Endothelial cell of umbilical vein (primary cell): Measurements from ENCODE around the gene FGF5. TPM values are rescaled to one million over a fixed set of nuclear protein-coding genes. Genes with fewer than 3 reads are reported as not detected.
A peak's percentile ranks its signal among the peaks of the same experiment; 100 is the strongest.

ENCODE experiments used
- BruUV-seq: library from RNA; stranded (reverse); fragments of 400-500 nt; replicated peaks from 2 replicates; lab custom pipeline; 2021; lab: Mats Ljungman, UMichigan
- CTCF ChIA-PET: fragments of 300-600, 350-600 bp; sonication (Branson Sonifier 250); formaldehyde crosslinking; loops from one replicate; lab custom pipeline; 2021; ENCODE audit warnings: antibody characterized with exemption, inconsistent platforms; lab: Charles Lee
- POLR2A ChIA-PET: fragments of 300-600, 350-600 bp; sonication (Branson Sonifier 250); formaldehyde crosslinking; loops from one replicate; lab custom pipeline; 2021; ENCODE audit warnings: antibody characterized with exemption, inconsistent platforms; lab: Charles Lee
- DNase-seq: peaks from one replicate; pipeline ENCODE4 v3.0.0-alpha.2; 2011; ENCODE audit warnings: low read depth, low spot score
- FAIRE-seq: peaks from 2 replicates; lab custom pipeline; 2011; peaks lifted over from hg19 to GRCh38; lab: Jason Lieb, UNC
- H2AFZ ChIP-seq: 2 replicates; pipeline ENCODE4 v1.6.0; 2012; ENCODE audit warnings: low read depth, low read length, control low read depth, inconsistent platforms
- H3K27ac ChIP-seq: 2 replicates; pipeline ENCODE4 v1.5.1; 2011; ENCODE audit warnings: low read depth, mild to moderate bottlenecking, control low read depth, low read length, moderate library complexity; ENCODE audit not compliant: insufficient read depth
- H3K27me3 ChIP-seq, 2 experiments: 2 replicates each; pipeline versions ENCODE4 v1.6.0 to v1.6.1; 2011; ENCODE audit warnings: low read length in 2 of 2, mixed read lengths in 1 of 2; ENCODE audit not compliant: control insufficient read depth in 2 of 2, insufficient read depth in 2 of 2
- H3K36me3 ChIP-seq, 2 experiments: 2 replicates in 1 of 2; 3 replicates in 1 of 2; pipeline ENCODE4 v1.5.1; 2011; ENCODE audit warnings: low read length in 2 of 2, mild to moderate bottlenecking in 1 of 2, moderate library complexity in 1 of 2; ENCODE audit not compliant: control insufficient read depth in 2 of 2, insufficient read depth in 2 of 2; ENCODE audit errors: extremely low read depth in 1 of 2
- H3K4me1 ChIP-seq: 3 replicates; pipeline ENCODE4 v1.5.1; 2011; ENCODE audit warnings: mild to moderate bottlenecking, low read length; ENCODE audit not compliant: control insufficient read depth, insufficient read depth; ENCODE audit errors: extremely low read depth
- H3K4me2 ChIP-seq: 2 replicates; pipeline ENCODE4 v1.6.1; 2011; ENCODE audit warnings: low read length, control low read depth, mixed read lengths; ENCODE audit not compliant: insufficient read depth
- H3K4me3 ChIP-seq, 3 experiments: fragments of 200-600 bp in 1 of 3; sonication (generic), shearing (Covaris generic) in 1 of 3; replicated peaks in 1 of 3; 2 replicates each; pipeline ENCODE4 v1.5.1; 2011 to 2016; ENCODE audit warnings: control low read depth in 3 of 3, low read length in 3 of 3, mild to moderate bottlenecking in 2 of 3, inconsistent platforms in 1 of 3, low read depth in 1 of 3, moderate library complexity in 1 of 3; ENCODE audit not compliant: insufficient read depth in 1 of 3
- H3K79me2 ChIP-seq: 2 replicates; pipeline ENCODE4 v1.6.0; 2012; ENCODE audit warnings: low read length, inconsistent platforms; ENCODE audit not compliant: control insufficient read depth, insufficient read depth
- H3K9ac ChIP-seq: replicated peaks from 2 replicates; pipeline ENCODE3; 2011; ENCODE audit warnings: low read length, control low read depth; ENCODE audit not compliant: insufficient read depth; ENCODE audit errors: extremely low read depth
- H3K9me1 ChIP-seq: replicated peaks from 3 replicates; pipeline ENCODE4 v1.6.0; 2011; ENCODE audit warnings: mild to moderate bottlenecking, low read length; ENCODE audit not compliant: control insufficient read depth, insufficient read depth; ENCODE audit errors: extremely low read depth
- H3K9me3 ChIP-seq: replicated peaks from 2 replicates; pipeline ENCODE4 v1.5.1; 2012; ENCODE audit warnings: low read length, inconsistent platforms; ENCODE audit not compliant: control insufficient read depth, insufficient read depth
- H4K20me1 ChIP-seq: replicated peaks from 2 replicates; pipeline ENCODE3; 2011; ENCODE audit warnings: mild to moderate bottlenecking, low read length; ENCODE audit not compliant: control insufficient read depth, insufficient read depth; ENCODE audit errors: extremely low read depth
- EZH2 ChIP-seq: IDR thresholded peaks from 2 replicates; pipeline ENCODE4 v1.6.1; 2012; ENCODE audit warnings: borderline replicate concordance, low read depth, mild to moderate bottlenecking, moderate library complexity, low read length, inconsistent platforms; ENCODE audit not compliant: severe bottlenecking
- FOS ChIP-seq: IDR thresholded peaks from 2 replicates; pipeline ENCODE4 v1.6.1; 2011; ENCODE audit warnings: mild to moderate bottlenecking, low read length, moderate library complexity, borderline replicate concordance; ENCODE audit not compliant: insufficient read depth
- GATA2 ChIP-seq: IDR thresholded peaks from 2 replicates; pipeline ENCODE4 v1.7.0; 2011; ENCODE audit warnings: low read depth, mild to moderate bottlenecking, moderate library complexity, mixed read lengths, low read length; ENCODE audit not compliant: insufficient read length, insufficient read depth
- JUN ChIP-seq: IDR thresholded peaks from 2 replicates; pipeline ENCODE4 v1.6.1; 2011; ENCODE audit warnings: borderline replicate concordance, low read depth; ENCODE audit not compliant: insufficient read length, insufficient read depth
- MYC ChIP-seq: IDR thresholded peaks from one replicate; pipeline ENCODE4 v1.6.1; 2011; ENCODE audit warnings: mild to moderate bottlenecking, low read depth, low read length
- POLR2A ChIP-seq: IDR thresholded peaks from 2 replicates; pipeline ENCODE4 v1.6.1; 2012; ENCODE audit warnings: low read depth, mild to moderate bottlenecking, control low read depth, low read length
- POLR2AphosphoS5 ChIP-seq: IDR thresholded peaks from 2 replicates; pipeline ENCODE4 v1.6.1; 2012; ENCODE audit warnings: low read depth, mild to moderate bottlenecking, control low read depth, low read length, moderate library complexity; ENCODE audit not compliant: insufficient read depth
- dilution Hi-C: fragments of 300-500 bp; cut with MboI; formaldehyde crosslinking; loops from one replicate; pipeline ENCODE4 v1.15.0; 2019; ENCODE audit warnings: low sequenced_read_pairs; ENCODE audit not compliant: extremely low pct_ligation_motif_present
- intact Hi-C: fragments of 100-400 bp; cut with micrococcal nuclease; formaldehyde crosslinking; loops from one replicate; pipeline ENCODE4 v1.10.0; 2022
- polyA plus RNA-seq, 4 experiments: library from polyadenylated mRNA; depleted of rRNA in 3 of 4; stranded (reverse) in 3 of 4; unstranded in 1 of 4; fragments of >200 nt; gene quantifications; 2 replicates each; pipeline versions ENCODE4 v1.2.1 to v1.2.3, GENCODE V29; 2011 to 2012; ENCODE audit warnings: missing spikeins in 1 of 4
- total RNA-seq: library from RNA; stranded (reverse); gene quantifications from 2 replicates; pipeline ENCODE4 v1.2.3, GENCODE V29; 2021
- TF ChIP-seq, protein P1 (sequence below), 2 donors: IDR thresholded peaks; 1 replicate in 1 of 2; 2 replicates in 1 of 2; pipeline ENCODE4 v1.5.1; 2011; ENCODE audit warnings: low read length in 2 of 2, mild to moderate bottlenecking in 2 of 2, moderate library complexity in 2 of 2, control low read depth in 1 of 2, inconsistent platforms in 1 of 2, low read depth in 1 of 2; ENCODE audit not compliant: insufficient read depth in 1 of 2; ENCODE audit errors: extremely low read depth in 1 of 2
- TF ChIP-seq, protein P2 (sequence below): IDR thresholded peaks from 2 replicates; pipeline ENCODE4 v1.6.1; 2011; ENCODE audit not compliant: insufficient read depth, insufficient read length

Gene FGF5
- total and polyA plus RNA-seq, 2 donors (not counting 3 experiments of a cell fraction or from before 2014, with no cell fraction given) = 0.13 to 0.73 TPM

DNA sequence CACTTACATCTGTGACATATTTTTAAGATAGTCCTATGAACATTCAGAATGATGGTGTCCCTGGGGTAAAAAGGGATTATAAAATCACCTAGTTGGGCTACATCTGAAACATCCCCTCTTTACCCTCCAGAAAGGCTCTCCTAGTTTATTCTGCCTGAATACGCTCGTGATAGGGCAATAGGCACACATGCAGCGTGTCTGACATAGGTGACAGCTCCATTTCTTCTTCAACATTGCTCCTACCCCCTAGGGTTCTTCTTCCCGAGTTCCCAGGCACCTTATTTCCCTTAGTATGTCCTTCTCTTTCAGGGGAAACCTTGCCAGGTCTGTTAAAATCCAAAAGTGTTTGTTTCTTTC lies 42.0 kb downstream of the FGF5 start:
- peak overlapping the region; percentile 17 for H3K27ac ChIP-seq
- no peaks in the 10 kb centered on the region for H4K20me1 ChIP-seq
- no peak overlapping the region for H3K4me2 ChIP-seq
- H3K4me3 ChIP-seq = no peak overlapping the region
- H3K9me1 ChIP-seq = no peaks in the 10 kb centered on the region
- ChIA-PET POLR2A (interaction anchor here (1.2 to 1.4 kb wide), 2 partner anchors 42 to 70 kb away, joined by 3 to 6 read pairs; partner anchors contain the start of gene FGF5), CTCF (interaction anchor here (0.8 to 1.9 kb wide), 10 partner anchors 12 to 183 kb away, joined by 3 to 12 read pairs (median 3); partner anchors contain the start of genes CFAP299 and FGF5)
- no peak overlapping the region for H3K9ac ChIP-seq
- peaks cover 14% of the 10 kb centered on the region for H3K4me1 ChIP-seq
- FAIRE-seq (no peak), DNase-seq (no peak)
- H3K9me3 ChIP-seq = no peaks in the 10 kb centered on the region
- TF ChIP-seq POLR2AphosphoS5 = no peak
- TF ChIP-seq EZH2 = no peak
- TF ChIP-seq, protein P1, sequence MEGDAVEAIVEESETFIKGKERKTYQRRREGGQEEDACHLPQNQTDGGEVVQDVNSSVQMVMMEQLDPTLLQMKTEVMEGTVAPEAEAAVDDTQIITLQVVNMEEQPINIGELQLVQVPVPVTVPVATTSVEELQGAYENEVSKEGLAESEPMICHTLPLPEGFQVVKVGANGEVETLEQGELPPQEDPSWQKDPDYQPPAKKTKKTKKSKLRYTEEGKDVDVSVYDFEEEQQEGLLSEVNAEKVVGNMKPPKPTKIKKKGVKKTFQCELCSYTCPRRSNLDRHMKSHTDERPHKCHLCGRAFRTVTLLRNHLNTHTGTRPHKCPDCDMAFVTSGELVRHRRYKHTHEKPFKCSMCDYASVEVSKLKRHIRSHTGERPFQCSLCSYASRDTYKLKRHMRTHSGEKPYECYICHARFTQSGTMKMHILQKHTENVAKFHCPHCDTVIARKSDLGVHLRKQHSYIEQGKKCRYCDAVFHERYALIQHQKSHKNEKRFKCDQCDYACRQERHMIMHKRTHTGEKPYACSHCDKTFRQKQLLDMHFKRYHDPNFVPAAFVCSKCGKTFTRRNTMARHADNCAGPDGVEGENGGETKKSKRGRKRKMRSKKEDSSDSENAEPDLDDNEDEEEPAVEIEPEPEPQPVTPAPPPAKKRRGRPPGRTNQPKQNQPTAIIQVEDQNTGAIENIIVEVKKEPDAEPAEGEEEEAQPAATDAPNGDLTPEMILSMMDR (IDR thresholded peaks at IDR 0.05; ENCODE audit: extremely low read depth in 1 of 2, insufficient read depth in 1 of 2, low read depth in 1 of 2, low read length in 2 of 2) = no peak
- no peak for TF ChIP-seq MYC
- no peak for TF ChIP-seq JUN
- TF ChIP-seq GATA2 = no peak
- no peak for TF ChIP-seq POLR2A
- TF ChIP-seq, protein P2, sequence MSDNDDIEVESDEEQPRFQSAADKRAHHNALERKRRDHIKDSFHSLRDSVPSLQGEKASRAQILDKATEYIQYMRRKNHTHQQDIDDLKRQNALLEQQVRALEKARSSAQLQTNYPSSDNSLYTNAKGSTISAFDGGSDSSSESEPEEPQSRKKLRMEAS = no peak
- TF ChIP-seq FOS = no peak
- dilution Hi-C loops = no loop called here
- BruUV-seq = TSS peak; percentile 26
- H3K36me3 ChIP-seq = no peaks in the 10 kb centered on the region
- peaks cover 0 to under 1% of the 10 kb centered on the region in 2 experiments for H3K27me3 ChIP-seq
- intact Hi-C loops = loop anchor here (5.0 kb wide), 1 partner anchor 71 kb away; no protein-coding TSS in a partner anchor
- no peaks in the 10 kb centered on the region for H3K79me2 ChIP-seq
- peak overlapping the region; percentile 38 for H2AFZ ChIP-seq
